HT-29 (cell line): Measurements from ENCODE around the gene EVC2. TPM values are rescaled to one million over a fixed set of nuclear protein-coding genes. Genes with fewer than 3 reads are reported as not detected.
"Not testable (repeated sequence)": the region's sequence is repeated elsewhere in the genome, so short reads cannot be mapped to it uniquely, and the experiment has no call there.

Experiments used
- DNase-seq: peaks from one replicate; pipeline ENCODE4 v3.0.0-alpha.2; 2015; ENCODE audit warnings: low spot score
- total RNA-seq: library from RNA; depleted of rRNA; stranded (reverse); fragments of >200 nt; shearing (Covaris generic); gene quantifications from 2 replicates; pipeline ENCODE4 v1.2.3, GENCODE V29; 2014

Gene EVC2
- total RNA-seq, 1 experiment from 2014 or later, result not detected

DNA sequence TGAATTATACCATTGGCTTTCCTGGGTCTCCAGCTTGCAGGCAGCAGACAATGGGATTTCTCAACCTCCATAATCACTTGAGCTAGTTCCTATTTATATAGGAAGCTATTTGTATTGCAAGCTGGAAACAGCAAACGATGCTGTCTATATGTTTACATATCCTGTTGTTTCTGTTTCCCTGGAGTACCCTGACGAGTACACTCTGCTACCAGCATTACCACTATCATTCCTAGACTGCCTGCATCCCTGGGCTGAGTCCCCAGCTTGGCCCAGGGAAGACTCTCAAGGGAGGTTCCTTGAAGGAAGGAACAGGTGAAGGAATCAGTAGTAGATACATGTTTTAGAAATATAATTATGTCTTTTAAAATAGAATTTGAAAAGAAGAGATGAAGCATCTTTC, 81.4 kb downstream of the EVC2 start:
- DNase-seq, result no peak

DNA sequence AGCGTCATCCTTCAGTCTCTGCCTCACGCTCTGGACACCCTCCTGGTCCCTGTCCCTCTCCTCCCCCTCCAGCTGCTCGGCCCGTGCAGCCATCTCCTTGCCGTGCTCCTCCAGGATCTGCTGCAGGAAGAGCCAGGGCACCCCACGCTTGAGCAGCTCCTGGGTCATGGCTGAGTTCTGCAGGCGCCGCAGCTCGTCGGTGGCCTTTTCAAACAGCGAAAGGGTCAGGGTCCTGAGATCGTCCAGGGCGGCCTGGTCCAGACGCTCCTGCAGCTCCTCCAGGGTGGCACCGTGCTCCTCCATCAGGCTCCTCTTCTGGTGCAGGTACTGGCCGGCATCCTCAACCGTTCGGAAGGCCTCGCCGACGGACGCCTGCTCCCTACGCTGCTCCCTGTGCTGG, 85.8 kb downstream of the EVC2 start:
- DNase-seq, result no peak

DNA sequence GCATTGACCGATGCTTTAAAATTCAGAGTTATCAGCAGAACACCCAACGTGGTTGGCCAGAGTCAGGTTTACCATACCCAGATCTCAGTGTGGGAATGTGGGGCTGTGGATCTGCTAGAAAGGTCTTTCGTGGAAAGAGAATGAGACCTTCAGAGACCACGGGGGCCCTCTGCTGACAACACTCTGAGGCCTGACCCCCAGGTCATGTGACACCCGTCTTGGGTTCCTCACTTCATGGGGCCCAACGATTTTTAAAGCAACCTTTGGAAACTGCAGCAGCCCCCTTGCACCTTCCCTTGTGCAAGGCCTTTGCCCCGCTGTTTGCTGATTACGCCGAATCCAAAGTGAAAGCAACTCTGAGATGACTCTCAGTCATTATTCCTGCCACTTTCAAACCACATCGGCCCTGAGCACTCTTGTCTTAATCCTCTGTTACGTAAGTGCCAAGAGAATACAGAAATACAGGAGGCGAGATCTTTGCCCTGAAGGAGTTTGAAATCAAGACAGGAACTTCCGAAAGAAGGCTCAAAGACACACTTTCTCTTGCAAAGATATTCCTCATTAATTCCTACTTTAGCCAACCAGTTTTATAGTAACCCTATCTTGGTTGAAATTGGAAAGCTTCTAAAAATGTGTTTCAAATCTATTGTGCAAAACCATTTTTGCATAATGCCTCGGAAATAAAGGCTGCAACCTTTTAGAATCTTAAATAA, 88.3 kb downstream of the EVC2 start:
- DNase-seq, result no peak

DNA sequence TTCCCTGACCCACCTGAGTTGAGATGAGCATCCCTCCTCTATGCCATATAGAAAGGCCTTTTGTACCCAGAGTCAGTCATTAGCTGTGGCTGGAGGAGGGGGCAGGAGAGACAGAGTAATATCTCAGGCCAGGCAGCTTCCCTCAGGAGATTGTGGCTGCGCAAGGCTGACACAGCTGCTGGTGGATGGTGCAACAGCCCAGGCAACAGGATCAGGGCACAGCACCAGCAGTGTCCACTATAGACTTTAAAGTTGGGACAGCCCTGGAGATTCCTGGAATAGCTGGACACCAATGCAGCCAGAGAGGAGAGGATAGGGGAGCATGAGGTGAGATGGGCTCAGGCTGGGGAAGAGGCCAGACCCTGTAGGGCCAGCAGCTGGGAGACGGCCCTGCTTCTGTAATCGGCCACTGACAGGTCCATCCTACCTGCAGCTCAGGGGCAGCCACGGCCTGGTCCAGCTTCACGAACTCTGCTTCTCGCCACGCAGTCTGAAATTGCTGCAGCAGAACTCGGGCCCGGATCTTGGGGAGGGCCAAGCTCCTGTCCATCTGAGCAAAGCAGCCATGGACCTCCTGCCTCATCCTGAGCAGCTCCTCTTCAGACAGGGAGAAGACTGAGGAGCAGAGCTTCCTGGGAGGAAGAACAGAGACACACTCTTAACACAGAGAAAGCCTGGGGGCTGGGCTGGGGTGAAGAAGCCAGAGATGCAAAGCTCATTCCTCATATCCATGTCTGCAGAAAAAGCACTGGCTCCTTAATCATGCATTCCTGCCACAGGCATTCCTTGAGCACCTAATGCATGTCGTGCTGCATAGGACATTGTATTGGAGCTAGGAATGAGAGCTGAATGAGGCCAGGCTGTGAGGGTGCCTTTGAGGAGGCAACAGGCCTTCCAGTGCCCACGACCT, 90.1 kb downstream of the EVC2 start:
- DNase-seq, result no peak

DNA sequence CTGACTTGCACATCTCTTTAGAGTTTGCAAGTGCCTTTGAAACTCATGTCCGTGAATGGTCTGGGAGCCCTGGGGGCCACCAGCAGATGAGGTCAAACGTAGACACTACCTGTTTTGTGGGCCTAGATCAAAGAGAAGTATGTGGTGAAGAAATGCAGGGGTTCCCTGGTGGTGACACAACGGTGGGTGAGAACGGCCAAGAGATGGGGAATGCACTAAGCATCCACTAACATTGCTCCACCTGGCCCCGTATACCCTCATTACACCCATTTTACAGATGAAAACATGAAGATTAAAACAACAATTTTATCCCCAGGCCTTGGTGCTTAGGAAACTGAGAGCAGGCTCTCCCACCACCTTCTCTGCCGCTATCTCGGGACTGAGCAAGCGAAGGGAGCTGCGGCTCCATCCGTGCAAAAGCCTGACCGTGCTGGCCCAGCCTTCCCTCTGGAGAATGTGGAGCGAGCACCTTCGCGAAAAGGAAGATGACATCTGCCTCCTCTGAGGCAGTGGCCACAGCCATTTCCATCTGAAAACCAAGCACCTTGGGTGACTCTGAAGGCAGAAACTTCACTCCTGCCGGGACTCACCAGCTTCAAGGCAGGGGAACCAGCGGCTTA, 91.9 kb downstream of the EVC2 start:
- no peak for DNase-seq

DNA sequence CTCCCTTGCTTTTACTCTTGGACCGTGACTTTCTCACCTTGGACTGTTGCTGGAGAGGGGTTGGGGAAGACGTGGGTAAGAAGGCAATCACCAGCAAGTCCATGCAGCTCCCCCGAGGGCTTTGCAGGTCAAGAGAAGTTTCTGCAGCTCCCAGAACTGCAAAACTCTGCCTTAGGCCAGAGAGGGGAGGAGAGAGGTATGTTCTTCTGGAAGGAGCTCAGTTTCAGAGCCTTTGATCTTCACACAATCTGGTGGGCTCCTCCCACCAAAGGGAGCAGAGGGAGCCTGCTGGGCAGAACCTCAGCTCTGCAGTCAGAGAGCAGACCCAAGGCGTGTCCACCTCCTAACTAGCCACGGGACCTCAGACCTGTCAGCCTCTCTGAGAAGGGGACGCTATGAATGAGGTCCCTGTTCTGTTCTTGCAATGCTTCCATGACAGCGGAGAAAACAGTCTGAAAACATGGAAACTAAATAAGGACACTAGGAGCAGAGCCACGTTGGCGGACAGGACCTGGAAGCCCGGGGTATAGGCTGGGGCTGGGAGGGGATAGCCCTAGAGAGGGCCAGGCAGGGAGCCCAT, 92.8 kb downstream of the EVC2 start:
- DNase-seq, result no peak

DNA sequence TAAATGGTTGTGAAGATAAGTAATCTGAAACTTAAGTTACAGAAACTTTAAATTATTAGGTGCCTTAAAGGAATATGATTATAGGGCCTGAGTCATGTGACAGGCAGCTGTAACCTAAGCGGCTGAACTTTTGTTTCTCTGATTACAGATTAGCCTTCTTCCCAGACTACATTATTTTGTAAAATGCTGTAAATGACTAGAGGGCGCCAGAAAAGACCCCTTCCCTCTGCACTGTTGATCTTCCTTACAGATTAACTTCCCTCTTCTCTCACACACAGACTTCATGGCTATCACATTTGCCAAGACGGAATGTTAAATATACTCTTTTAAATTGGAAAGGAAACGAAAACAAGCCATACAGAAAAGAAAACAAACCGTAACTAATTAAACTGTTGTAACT, 96.6 kb downstream of the EVC2 start:
- no peak for DNase-seq

DNA sequence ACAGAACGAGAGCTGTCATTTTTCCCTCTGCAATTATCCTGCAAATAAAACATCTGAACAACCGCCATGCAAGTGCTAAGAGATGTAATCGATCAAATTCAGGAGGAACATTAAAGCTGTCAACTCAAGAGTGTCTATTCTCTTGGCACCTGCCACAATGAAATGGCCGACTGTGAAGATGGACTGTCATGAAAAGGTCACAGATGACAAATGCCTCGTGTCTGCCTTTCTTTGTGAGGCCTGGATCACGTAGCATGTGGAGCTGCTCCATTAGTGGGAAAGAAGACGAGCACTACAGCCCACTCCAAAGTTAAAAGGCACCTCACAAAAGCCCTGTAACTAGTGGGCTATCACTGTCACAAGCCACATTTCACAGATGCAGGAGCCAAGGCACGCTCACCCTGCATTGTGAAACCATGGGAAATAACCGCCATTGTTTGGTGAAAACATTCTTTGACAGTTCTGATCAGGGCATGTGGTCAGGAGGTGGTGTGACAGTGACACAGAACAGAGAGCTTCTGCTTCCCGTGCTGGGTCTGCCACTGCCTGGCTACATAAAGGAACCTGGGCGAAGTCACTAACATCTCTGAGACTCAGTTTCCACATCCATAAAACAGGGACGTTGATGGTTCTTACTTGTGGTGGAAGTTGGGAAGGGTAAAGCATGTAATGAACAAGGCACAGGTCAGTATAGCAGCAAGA, 98.9 kb downstream of the EVC2 start:
- no peak for DNase-seq

DNA sequence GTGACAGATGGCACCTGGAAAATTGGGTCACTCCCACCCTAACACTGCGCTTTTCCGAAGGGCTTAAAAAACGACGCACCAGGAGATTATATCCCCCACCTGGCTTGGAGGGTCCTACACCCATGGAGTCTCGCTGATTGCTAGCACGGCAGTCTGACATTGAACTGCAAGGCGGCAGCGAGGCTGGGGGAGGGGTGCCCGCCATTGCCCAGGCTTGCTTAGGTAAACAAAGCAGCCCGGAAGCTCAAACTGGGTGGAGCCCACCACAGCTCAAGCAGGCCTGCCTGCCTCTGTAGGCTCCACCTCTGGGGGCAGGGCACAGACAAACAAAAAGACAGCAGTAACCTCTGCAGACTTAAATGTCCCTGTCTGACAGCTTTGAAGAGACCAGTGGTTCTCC, 114.5 kb downstream of the EVC2 start:
- DNase-seq, result not testable (repeated sequence)

DNA sequence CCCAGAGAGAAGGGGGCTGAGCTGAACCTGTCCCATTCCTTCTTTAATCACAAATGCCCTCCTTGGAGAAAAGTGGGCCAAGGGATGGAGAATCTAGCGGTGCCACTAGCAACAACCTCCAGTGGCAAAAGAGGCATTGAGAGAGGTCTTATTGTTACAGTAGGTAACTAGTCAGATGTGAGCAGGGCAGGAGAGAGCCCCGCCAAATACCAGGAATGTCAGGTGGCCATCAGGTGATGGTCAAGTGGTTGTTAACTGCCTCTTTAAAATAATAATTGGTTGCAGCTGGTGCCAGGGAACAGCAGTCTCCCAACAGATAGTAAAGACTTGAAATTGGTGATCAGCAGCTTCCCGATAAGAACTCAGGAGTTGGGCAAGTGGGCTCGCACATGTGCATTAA, 116.1 kb downstream of the EVC2 start:
- DNase-seq, result no peak

DNA sequence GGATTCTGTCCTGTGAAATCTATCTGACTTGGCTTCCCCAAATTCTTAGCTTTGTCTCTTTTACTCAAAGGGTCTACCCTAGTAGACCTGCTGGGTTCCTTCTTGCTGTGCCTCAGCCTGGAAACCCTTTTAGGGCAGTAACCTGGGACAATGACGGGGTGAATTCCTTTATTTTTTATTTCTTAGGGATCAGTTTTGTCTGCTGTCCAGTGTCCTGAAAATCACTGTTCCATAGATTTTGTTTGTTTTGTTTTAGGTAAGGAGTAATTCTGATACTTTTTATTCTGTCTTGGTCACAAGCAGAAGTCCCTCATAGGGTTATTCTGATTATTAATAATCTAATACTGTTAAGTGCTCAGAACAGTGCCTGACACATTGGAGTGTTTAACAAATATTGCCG, 118.9 kb downstream of the EVC2 start:
- DNase-seq, result no peak

DNA sequence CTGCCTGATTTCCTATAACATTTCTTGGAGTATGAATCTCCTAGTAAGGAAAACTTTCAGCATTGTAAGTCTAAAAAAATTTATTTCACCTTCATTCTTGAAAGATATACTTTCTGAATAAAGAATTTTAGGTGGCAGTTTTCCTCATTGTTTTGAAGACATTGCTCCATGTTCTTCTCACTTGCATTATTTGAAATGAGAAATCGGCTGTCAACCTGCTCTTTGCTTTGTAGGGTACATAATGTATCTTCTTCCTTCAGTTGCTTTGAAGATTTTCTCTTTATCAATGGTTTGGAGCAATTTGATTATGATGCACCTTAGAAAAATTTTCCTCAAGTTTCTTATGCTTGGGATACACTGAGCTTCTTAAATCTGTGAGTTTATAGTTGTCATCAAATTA, 120.3 kb downstream of the EVC2 start:
- DNase-seq, result no peak

DNA sequence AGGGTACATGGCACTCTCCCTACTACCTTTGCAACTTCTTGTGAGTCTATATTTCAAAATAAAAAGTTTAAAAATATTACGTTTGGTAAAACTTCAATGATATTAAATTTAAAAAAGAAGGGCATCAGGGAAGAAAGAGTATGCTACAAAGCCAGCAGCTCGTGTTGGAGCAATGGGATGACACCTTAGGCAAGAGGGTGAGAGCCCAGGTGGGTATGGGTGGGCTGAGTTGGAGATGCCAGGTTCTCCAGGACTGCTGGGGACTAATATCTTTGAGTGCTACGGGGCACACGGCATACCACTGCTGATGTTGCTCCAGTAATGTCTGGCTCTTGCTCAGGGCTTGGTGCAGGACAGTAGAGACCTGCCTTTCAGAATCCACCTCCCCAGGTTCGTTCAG, 132.4 kb downstream of the EVC2 start:
- DNase-seq, result no peak

DNA sequence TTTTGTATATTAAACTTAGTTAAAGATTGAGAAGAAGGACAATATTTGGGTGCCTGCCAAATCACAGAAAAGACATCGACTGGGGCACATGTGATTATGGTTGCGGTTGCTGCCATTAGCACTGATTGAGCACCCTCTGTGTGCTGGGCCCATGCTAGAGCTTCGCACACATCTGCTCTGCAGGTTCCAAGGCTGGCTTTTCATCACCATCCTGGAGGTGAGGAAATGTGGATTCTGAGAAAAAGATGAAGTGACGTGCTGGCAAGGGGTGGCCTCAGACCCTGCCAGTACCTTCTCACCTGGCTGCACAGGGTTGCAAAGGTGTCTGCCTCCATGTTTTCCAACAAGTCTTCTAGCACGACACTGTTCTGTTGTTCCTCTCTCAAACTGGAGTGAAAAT, 134.0 kb downstream of the EVC2 start:
- no peak for DNase-seq

DNA sequence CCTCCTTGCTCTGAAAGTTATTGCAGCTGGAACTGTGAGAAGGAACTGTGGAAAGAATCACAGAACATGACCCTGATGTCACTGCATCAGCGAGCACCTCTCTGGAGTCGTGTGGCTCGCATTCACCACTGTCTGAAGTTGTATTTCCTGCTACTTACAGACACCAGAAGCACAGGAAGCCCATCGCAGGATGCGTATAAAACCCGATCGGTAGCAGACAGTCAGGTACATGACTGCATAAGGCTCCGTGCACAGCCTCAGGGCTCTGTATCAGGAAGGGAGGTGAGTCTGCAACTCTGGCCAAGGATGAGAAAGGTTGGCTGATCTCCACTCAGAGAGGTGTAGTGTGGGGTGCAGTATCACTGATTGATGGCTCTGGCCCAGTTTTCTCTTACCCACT, 134.4 kb downstream of the EVC2 start:
- no peak for DNase-seq

DNA sequence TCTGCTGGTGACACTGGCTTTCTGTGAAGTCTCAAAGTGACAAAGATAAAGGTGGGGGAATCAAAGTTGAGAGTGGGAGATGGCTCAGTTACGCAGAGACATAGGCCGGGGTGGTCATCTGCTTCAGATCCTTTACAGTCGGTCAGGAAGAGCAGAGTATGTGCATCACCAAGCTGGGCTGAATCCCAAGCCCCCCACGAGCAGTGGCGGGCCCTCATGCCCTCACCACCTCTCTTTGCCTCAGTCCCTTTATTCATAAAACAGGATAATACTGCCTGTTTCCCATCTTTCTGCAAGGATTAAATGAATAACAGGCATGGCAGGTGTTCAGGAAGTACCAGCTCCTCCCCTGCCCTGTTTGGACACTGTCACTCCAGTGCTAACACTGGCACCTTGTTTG, 135.6 kb downstream of the EVC2 start:
- no peak for DNase-seq

DNA sequence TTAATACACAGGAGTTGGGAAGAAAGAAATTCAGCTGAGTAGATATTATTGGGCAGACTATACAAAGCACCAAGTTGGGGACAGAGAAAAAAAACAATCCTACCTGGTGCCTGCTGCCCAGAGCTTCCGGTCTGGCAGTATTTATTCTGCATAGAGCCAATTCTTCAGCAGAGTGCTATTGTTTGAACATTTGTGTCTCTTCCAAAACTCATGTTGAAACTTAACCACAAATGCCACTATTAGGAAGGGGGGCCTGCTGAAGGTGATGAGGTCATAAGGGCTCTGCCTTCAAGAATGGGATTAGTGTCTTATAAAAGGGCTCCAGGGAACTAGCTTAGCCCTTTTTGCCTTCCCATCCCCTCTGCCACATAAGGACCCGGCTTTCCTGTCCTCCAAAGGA, 136.2 kb downstream of the EVC2 start:
- no peak for DNase-seq

DNA sequence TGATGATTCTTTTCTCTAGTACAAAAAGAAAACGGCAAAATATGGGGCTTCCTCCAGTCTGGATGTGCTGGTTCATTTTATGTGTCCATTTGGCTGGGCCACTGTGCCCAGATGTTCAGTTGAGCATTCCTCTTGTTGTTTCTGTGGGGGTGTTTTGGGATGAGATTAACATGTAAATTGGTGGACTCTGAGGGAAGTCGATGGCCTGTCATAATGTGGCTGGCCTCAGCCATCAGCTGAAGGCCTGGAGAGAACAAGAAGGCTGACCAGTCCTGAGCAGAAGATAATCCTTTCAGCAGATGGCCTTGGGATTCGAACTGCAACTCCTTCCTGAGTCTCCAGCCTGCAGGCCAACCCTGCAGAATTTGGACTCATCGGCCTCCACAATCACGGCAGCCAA, 136.7 kb downstream of the EVC2 start:
- no peak for DNase-seq

DNA sequence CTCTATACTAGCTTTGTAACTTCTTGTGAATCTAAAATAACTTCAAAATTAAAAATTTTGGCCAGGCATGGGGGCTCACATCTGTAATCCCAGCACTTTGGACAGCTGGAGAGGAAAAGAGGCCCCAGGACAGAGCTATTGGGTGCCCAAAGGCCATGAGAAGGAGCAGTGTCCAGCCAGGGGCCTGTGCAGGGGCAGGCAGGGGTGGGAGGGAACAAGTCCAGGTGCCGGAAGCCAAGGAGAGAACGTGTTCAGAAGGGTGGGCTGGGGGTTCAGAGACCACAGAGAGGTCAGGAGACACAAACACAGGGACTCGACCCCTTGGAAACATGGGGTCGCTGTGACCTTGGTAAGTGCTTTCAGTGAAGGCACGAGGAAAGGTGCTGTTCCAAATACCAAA, 138.9 kb downstream of the EVC2 start:
- DNase-seq, result no peak

DNA sequence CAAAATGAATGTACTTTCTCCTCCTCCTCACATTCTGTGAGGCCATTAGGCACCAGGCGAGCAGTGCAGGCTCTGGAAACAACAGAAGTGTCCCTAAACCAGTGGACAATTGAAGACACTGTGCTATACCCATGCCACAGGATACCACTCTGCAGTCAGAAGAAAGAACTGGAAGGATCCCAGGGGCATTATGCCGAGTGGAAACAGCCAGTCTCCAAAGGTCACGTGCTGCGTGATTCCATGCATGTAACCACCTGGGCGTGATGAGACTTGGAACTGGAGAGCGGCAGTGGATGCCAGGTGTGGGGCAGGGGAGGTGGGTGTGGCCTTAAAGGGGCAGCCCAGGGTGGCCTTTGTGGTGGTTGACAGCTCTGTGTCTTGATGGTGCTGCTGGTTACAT, 139.4 kb downstream of the EVC2 start:
- no peak for DNase-seq

DNA sequence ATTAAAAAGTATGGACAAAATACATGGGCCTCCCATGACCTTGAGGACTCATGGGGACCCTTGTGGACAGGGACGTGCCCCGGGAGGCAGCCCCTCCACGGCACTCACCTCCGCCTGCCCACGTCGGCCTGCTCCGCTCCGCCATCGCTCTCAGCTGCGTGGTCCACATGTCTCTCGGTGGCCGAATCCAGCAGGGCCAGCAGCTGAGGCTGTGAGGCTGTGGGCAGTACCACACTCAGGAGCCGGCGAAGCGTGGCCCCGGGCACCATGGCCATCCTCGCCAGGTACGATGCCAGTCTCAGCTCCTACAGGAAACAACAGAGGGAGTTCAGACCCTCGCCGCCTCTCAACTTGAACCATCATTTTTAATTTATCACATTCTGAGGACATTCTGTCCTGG, 140.0 kb downstream of the EVC2 start:
- no peak for DNase-seq

DNA sequence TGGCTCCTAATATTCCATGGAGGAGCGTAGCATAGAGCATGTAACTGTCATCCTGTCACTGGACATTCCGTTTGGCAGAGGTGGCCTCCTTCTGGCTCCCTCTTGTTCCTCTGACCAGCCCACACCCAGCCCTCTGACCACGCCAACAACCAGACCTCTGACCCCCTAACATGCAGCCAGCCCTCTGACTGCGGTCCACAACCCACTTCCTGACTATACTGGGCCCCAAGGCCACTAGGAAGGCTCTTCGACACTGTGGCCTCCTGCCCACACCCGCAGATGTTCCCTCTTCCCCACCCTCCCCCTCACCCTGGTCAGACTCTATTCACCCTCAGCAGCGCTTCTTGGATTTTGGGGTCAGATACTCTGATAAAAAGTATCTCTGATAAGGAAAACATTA, 141.4 kb downstream of the EVC2 start:
- DNase-seq, result no peak
